A549 (cell line): ENCODE data around the gene DDX11.

ENCODE experiments used
- CBX2 ChIP-seq: fragments of 200-600 bp; sonication (generic); IDR thresholded peaks from 2 replicates; pipeline ENCODE4 v1.6.1; 2016; ENCODE audit warnings: low read depth, mild to moderate bottlenecking, borderline replicate concordance
- CEBPB ChIP-seq, 2 experiments: fragments of >200 bp in 1 of 2; sonication (Bioruptor Twin) in 1 of 2; formaldehyde crosslinking in 1 of 2; IDR thresholded peaks; 2 replicates each; pipeline ENCODE4 v1.6.1; 2012 to 2016
- POLR2A ChIP-seq: IDR thresholded peaks from 2 replicates; pipeline ENCODE4 v1.6.1; 2012; ENCODE audit warnings: mild to moderate bottlenecking, low read length
- RFX5 ChIP-seq: fragments of 450-650 bp; IDR thresholded peaks from 2 replicates; pipeline ENCODE4 v1.7.1; 2014; ENCODE audit warnings: antibody characterized with exemption, mild to moderate bottlenecking, moderate library complexity
- SREBF2 ChIP-seq: fragments of 450-650 bp; IDR thresholded peaks from 2 replicates; pipeline ENCODE4 v1.6.1; 2014; ENCODE audit warnings: mild to moderate bottlenecking, moderate library complexity
- ZFP36 ChIP-seq: fragments of 450-650 bp; IDR thresholded peaks from 2 replicates; pipeline ENCODE4 v1.6.1; 2014; ENCODE audit warnings: borderline replicate concordance; ENCODE audit not compliant: partially characterized antibody
- TF ChIP-seq, protein P1 (sequence below): fragments of >200 bp; sonication (Bioruptor Twin); formaldehyde crosslinking; IDR thresholded peaks from 3 replicates; pipeline ENCODE4 v1.5.1; 2016
- TF ChIP-seq, protein P2 (sequence below): IDR thresholded peaks from 2 replicates; pipeline ENCODE4 v1.6.1; 2012

DNA sequence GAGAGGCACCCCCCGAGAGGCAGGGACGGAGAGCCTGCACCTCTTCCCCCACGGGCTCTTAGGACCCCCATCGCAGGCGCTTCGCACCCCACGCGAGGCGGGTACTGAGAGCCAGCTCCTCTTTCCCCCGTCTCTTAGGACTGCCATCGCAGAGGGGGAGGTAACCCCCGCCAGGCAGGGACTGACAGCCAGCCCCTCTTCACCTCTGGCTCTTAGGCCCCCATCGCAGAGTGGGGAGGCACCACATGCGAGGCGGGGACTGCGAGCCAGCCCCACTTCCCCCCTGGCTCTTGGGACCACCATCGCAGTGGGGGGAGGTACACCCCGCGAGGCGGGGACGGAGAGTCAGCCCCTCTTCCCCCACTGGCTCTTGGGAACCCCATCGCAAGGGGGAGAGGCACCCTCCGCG lies 46.1 kb downstream of the DDX11 start:
- TF ChIP-seq, protein P1, sequence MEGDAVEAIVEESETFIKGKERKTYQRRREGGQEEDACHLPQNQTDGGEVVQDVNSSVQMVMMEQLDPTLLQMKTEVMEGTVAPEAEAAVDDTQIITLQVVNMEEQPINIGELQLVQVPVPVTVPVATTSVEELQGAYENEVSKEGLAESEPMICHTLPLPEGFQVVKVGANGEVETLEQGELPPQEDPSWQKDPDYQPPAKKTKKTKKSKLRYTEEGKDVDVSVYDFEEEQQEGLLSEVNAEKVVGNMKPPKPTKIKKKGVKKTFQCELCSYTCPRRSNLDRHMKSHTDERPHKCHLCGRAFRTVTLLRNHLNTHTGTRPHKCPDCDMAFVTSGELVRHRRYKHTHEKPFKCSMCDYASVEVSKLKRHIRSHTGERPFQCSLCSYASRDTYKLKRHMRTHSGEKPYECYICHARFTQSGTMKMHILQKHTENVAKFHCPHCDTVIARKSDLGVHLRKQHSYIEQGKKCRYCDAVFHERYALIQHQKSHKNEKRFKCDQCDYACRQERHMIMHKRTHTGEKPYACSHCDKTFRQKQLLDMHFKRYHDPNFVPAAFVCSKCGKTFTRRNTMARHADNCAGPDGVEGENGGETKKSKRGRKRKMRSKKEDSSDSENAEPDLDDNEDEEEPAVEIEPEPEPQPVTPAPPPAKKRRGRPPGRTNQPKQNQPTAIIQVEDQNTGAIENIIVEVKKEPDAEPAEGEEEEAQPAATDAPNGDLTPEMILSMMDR: no peak
- no peak for TF ChIP-seq CEBPB (IDR thresholded peaks at IDR 0.05)
- TF ChIP-seq, protein P2, sequence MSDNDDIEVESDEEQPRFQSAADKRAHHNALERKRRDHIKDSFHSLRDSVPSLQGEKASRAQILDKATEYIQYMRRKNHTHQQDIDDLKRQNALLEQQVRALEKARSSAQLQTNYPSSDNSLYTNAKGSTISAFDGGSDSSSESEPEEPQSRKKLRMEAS: no peak
- TF ChIP-seq RFX5: no peak
- TF ChIP-seq CBX2: no peak
- no peak for TF ChIP-seq SREBF2
- no peak for TF ChIP-seq POLR2A
- TF ChIP-seq ZFP36: no peak
